SK-N-SH (cell line): Measurements from ENCODE around the gene TRPV5. TPM values are rescaled to one million over a fixed set of nuclear protein-coding genes. Genes with fewer than 3 reads are reported as not detected.

Experiments
- CTCF ChIA-PET: fragments of 300-600, 350-600 bp; formaldehyde crosslinking; extraction: SDS; loops from one replicate; lab custom pipeline; 2021; lab: Yijun Ruan, JAX
- POLR2A ChIA-PET: fragments of 350-600 bp; sonication (Branson Sonifier 250); formaldehyde crosslinking; extraction: SDS; loops from one replicate; lab custom pipeline; 2020; ENCODE audit warnings: antibody characterized with exemption, inconsistent platforms; lab: Yijun Ruan, JAX
- DNase-seq: peaks from one replicate; pipeline ENCODE4 v3.0.0; 2012
- H2AFZ ChIP-seq: fragments of 200-600 bp; sonication (generic); 2 replicates; pipeline ENCODE4 v1.8.1; 2016; ENCODE audit warnings: antibody characterized with exemption, mild to moderate bottlenecking, low read depth
- H3F3A ChIP-seq: fragments of 200-600 bp; sonication (generic); replicated peaks from 2 replicates; pipeline ENCODE3; 2016; ENCODE audit warnings: antibody characterized with exemption, mild to moderate bottlenecking; ENCODE audit not compliant: insufficient read depth
- H3K27ac ChIP-seq, 2 experiments: fragments of 200-500 bp in 1 of 2; fragments of 200-600 bp in 1 of 2; sonication (Bioruptor generic) in 1 of 2; sonication (generic), shearing (Covaris generic) in 1 of 2; 2 replicates each; pipeline versions ENCODE4 v1.5.1 to v1.6.1; 2014 to 2016; ENCODE audit warnings: low read depth in 2 of 2, inconsistent platforms in 1 of 2, low read length in 1 of 2, mild to moderate bottlenecking in 1 of 2, mixed read lengths in 1 of 2
- H3K27me3 ChIP-seq: fragments of 200-600 bp; sonication (generic), shearing (Covaris generic); 2 replicates; pipeline ENCODE4 v1.6.1; 2016; ENCODE audit warnings: mixed run types; ENCODE audit not compliant: insufficient read depth
- H3K36me3 ChIP-seq, 2 experiments: fragments of 200-500 bp in 1 of 2; fragments of 200-600 bp in 1 of 2; sonication (Bioruptor generic) in 1 of 2; sonication (generic) in 1 of 2; replicated peaks in 1 of 2; 2 replicates each; pipeline versions ENCODE3 to v1.5.1; 2014 to 2016; ENCODE audit warnings: low read length in 1 of 2, mild to moderate bottlenecking in 1 of 2; ENCODE audit not compliant: insufficient read depth in 2 of 2, control insufficient read depth in 1 of 2
- H3K4me1 ChIP-seq, 2 experiments: fragments of 200-500 bp in 1 of 2; fragments of 200-600 bp in 1 of 2; sonication (Bioruptor generic) in 1 of 2; sonication (generic), shearing (Covaris generic) in 1 of 2; 2 replicates each; pipeline versions ENCODE4 v1.5.1 to v1.6.1; 2014 to 2016; ENCODE audit warnings: low read depth in 1 of 2, low read length in 1 of 2, mixed run types in 1 of 2; ENCODE audit not compliant: insufficient read depth in 2 of 2, control insufficient read depth in 1 of 2
- H3K4me2 ChIP-seq: fragments of 200-600 bp; sonication (generic), shearing (Covaris generic); 2 replicates; pipeline ENCODE4 v1.6.1; 2017; ENCODE audit warnings: mixed run types
- H3K4me3 ChIP-seq, 2 experiments: fragments of 200-500 bp in 1 of 2; fragments of 200-600 bp in 1 of 2; sonication (Bioruptor generic) in 1 of 2; sonication (generic), shearing (Covaris generic) in 1 of 2; 2 replicates each; pipeline versions ENCODE4 v1.5.1 to v1.8.1; 2014 to 2016; ENCODE audit warnings: low read depth in 2 of 2, inconsistent platforms in 1 of 2, low read length in 1 of 2, mild to moderate bottlenecking in 1 of 2, mixed read lengths in 1 of 2, moderate library complexity in 1 of 2
- H3K79me2 ChIP-seq: fragments of 200-600 bp; sonication (generic); 2 replicates; pipeline ENCODE4 v1.8.1; 2017; ENCODE audit warnings: mild to moderate bottlenecking; ENCODE audit not compliant: insufficient read depth
- H3K9ac ChIP-seq: fragments of 200-600 bp; sonication (generic); 2 replicates; pipeline ENCODE4 v1.6.1; 2017; ENCODE audit warnings: mixed run types
- H3K9me2 ChIP-seq: fragments of 200-600 bp; sonication (generic); 2 replicates; pipeline ENCODE4 v1.6.1; 2017; ENCODE audit warnings: mixed run types
- H3K9me3 ChIP-seq: fragments of 200-600 bp; sonication (generic); 2 replicates; pipeline ENCODE4 v1.6.1; 2017; ENCODE audit warnings: mixed run types, mild to moderate bottlenecking, moderate library complexity
- H4K20me1 ChIP-seq: fragments of 200-600 bp; sonication (generic); 2 replicates; pipeline ENCODE4 v1.6.1; 2017; ENCODE audit warnings: mild to moderate bottlenecking, mixed run types; ENCODE audit not compliant: insufficient read depth
- CHD2 ChIP-seq: fragments of 150-350 bp; IDR thresholded peaks from 2 replicates; pipeline ENCODE4 v1.6.1; 2018; ENCODE audit warnings: low read length; ENCODE audit not compliant: partially characterized antibody
- ELF1 ChIP-seq: IDR thresholded peaks from 2 replicates; pipeline ENCODE4 v1.4.0; 2012
- EP300 ChIP-seq, 2 experiments: IDR thresholded peaks; 2 replicates each; pipeline versions ENCODE4 v1.4.0 to v1.6.1; 2012; ENCODE audit warnings: borderline replicate concordance in 1 of 2, low read depth in 1 of 2, low read length in 1 of 2
- FOSL2 ChIP-seq: IDR thresholded peaks from 2 replicates; pipeline ENCODE4 v1.4.0; 2012; ENCODE audit warnings: low read depth, mild to moderate bottlenecking, moderate library complexity, borderline replicate concordance
- FOXJ3 ChIP-seq: sonication (generic); formaldehyde crosslinking; IDR thresholded peaks from 2 replicates; pipeline ENCODE4 v1.5.1; 2020; ENCODE audit warnings: mild to moderate bottlenecking, missing genetic modification reagents
- FOXM1 ChIP-seq: IDR thresholded peaks from 2 replicates; pipeline ENCODE4 v1.4.0; 2012; ENCODE audit warnings: low read depth, mild to moderate bottlenecking
- GABPA ChIP-seq: IDR thresholded peaks from 2 replicates; pipeline ENCODE4 v1.4.0; 2012; ENCODE audit warnings: low read depth, mild to moderate bottlenecking
- MXI1 ChIP-seq: IDR thresholded peaks from 2 replicates; pipeline ENCODE4 v1.6.1; 2012; ENCODE audit warnings: mild to moderate bottlenecking, low read depth, low read length, improper control_type of control experiment
- NRF1 ChIP-seq: IDR thresholded peaks from 2 replicates; pipeline ENCODE4 v1.6.1; 2012; ENCODE audit warnings: low read depth, mild to moderate bottlenecking, low read length
- PBX3 ChIP-seq: IDR thresholded peaks from 2 replicates; pipeline ENCODE4; 2012
- RAD21 ChIP-seq: IDR thresholded peaks from 2 replicates; pipeline ENCODE4 v1.6.1; 2012; ENCODE audit warnings: mild to moderate bottlenecking, low read length
- RXRA ChIP-seq: IDR thresholded peaks from 2 replicates; pipeline ENCODE4 v1.4.0; 2012; ENCODE audit warnings: low read depth, mild to moderate bottlenecking, borderline replicate concordance
- SIN3A ChIP-seq: IDR thresholded peaks from 2 replicates; pipeline ENCODE4 v1.6.1; 2012; ENCODE audit warnings: low read depth, mild to moderate bottlenecking, low read length, moderate library complexity, borderline replicate concordance
- TEAD4 ChIP-seq: IDR thresholded peaks from 2 replicates; pipeline ENCODE4 v1.4.0; 2012; ENCODE audit warnings: mild to moderate bottlenecking, borderline replicate concordance; ENCODE audit not compliant: insufficient read depth
- YY1 ChIP-seq: IDR thresholded peaks from 2 replicates; pipeline ENCODE4 v1.4.0; 2012; ENCODE audit warnings: low read depth, mild to moderate bottlenecking
- WGBS: methylation state at CpG from one replicate; pipeline ENCODE4 v1.1.6; 2017; ENCODE audit warnings: low lambda C conversion rate; 5-methylcytosine and 5-hydroxymethylcytosine counted together
- polyA plus RNA-seq, 3 experiments: library from polyadenylated mRNA; depleted of rRNA; stranded (reverse); fragments of >200 nt; gene quantifications; 2 replicates each; pipeline ENCODE4 v1.2.3, GENCODE V29; 2012
- TF ChIP-seq, protein P1 (sequence below): fragments of 200-600 bp; sonication (generic); IDR thresholded peaks from 2 replicates; pipeline ENCODE4 v1.6.1; 2017; ENCODE audit warnings: antibody characterized with exemption, mild to moderate bottlenecking, moderate library complexity
- TF ChIP-seq, protein P2 (sequence below): IDR thresholded peaks from 2 replicates; pipeline ENCODE4 v1.6.1; 2012; ENCODE audit warnings: mild to moderate bottlenecking, low read depth, low read length, moderate library complexity
- TF ChIP-seq, protein P3 (sequence below): IDR thresholded peaks from 2 replicates; pipeline ENCODE4 v1.4.0; 2012; ENCODE audit warnings: low read depth, borderline replicate concordance

The TRPV5 gene
- polyA plus RNA-seq, 1 of the 3 experiments (the other 2 are of a cell fraction), result not detected

GRCh38 chr7:142917447-142917846, 16.1 kb downstream of the TRPV5 start:
- Histone ChIP-seq H3K79me2 (no peaks in the 10 kb centered on the region), H3K4me2 (no peak overlapping the region), H3K9me3 (no peaks in the 10 kb centered on the region), H3K4me1 (no peaks in the 10 kb centered on the region), H3K9ac (no peak overlapping the region), H4K20me1 (no peaks in the 10 kb centered on the region), H3K27ac (no peak overlapping the region), H3K9me2 (no peaks in the 10 kb centered on the region), H2AFZ (no peak overlapping the region; the same call in 1 of the 2 replicates), H3F3A (no peaks in the 10 kb centered on the region), H3K36me3 (no peaks in the 10 kb centered on the region), H3K4me3 (no peak overlapping the region), H3K27me3 (peaks cover 8% of the 10 kb centered on the region; the same call in 1 of the 2 replicates)
- 2% methylated on average over 3 of the region's 3 CpGs for WGBS
- no peak for TF ChIP-seq SIN3A
- TF ChIP-seq RAD21, result no peak
- TF ChIP-seq PBX3, result no peak
- TF ChIP-seq, protein P1, sequence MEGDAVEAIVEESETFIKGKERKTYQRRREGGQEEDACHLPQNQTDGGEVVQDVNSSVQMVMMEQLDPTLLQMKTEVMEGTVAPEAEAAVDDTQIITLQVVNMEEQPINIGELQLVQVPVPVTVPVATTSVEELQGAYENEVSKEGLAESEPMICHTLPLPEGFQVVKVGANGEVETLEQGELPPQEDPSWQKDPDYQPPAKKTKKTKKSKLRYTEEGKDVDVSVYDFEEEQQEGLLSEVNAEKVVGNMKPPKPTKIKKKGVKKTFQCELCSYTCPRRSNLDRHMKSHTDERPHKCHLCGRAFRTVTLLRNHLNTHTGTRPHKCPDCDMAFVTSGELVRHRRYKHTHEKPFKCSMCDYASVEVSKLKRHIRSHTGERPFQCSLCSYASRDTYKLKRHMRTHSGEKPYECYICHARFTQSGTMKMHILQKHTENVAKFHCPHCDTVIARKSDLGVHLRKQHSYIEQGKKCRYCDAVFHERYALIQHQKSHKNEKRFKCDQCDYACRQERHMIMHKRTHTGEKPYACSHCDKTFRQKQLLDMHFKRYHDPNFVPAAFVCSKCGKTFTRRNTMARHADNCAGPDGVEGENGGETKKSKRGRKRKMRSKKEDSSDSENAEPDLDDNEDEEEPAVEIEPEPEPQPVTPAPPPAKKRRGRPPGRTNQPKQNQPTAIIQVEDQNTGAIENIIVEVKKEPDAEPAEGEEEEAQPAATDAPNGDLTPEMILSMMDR, result no peak
- no peak for TF ChIP-seq NRF1
- no peak for TF ChIP-seq MXI1
- no peak for TF ChIP-seq YY1
- no peak for TF ChIP-seq FOXM1
- no peak for TF ChIP-seq FOXJ3 (CRISPR knock-in tag)
- no peak for DNase-seq
- ChIA-PET POLR2A (no interaction called here), CTCF (no interaction called here)

GRCh38 chr7:142916508-142916907, 17.0 kb downstream of the TRPV5 start:
- 8% methylated on average over 2 of the region's 2 CpGs for WGBS
- no peak for DNase-seq
- ChIA-PET POLR2A (no interaction called here), CTCF (interaction anchor here (0.6 to 2.0 kb wide), 4 partner anchors 10 to 323 kb away, joined by 3 to 6 read pairs (median 4); no protein-coding TSS in a partner anchor)
- H2AFZ ChIP-seq, result no peak overlapping the region
- H4K20me1 ChIP-seq, result no peaks in the 10 kb centered on the region
- no peak overlapping the region for H3K9ac ChIP-seq
- no peak overlapping the region for H3K4me2 ChIP-seq
- H3K27ac ChIP-seq, result no peak overlapping the region
- H3K27me3 ChIP-seq, result peaks cover 12% of the 10 kb centered on the region; the same call in 1 of the 2 replicates
- H3K36me3 ChIP-seq, result no peaks in the 10 kb centered on the region
- no peaks in the 10 kb centered on the region for H3K9me3 ChIP-seq
- no peaks in the 10 kb centered on the region for H3K79me2 ChIP-seq
- H3K4me1 ChIP-seq, result no peaks in the 10 kb centered on the region
- no peak overlapping the region for H3K4me3 ChIP-seq
- H3K9me2 ChIP-seq, result no peaks in the 10 kb centered on the region
- H3F3A ChIP-seq, result no peaks in the 10 kb centered on the region
- TF ChIP-seq TEAD4 (no peak), CHD2 (no peak), EP300 (IDR thresholded peaks at IDR 0.05; ENCODE audit: borderline replicate concordance in 1 of 2, low read depth in 1 of 2, low read length in 1 of 2) (no peak), FOSL2 (no peak), GABPA (no peak), ELF1 (no peak), NRF1 (no peak), RAD21 (no peak), PBX3 (no peak), RXRA (no peak)
- TF ChIP-seq, protein P2, sequence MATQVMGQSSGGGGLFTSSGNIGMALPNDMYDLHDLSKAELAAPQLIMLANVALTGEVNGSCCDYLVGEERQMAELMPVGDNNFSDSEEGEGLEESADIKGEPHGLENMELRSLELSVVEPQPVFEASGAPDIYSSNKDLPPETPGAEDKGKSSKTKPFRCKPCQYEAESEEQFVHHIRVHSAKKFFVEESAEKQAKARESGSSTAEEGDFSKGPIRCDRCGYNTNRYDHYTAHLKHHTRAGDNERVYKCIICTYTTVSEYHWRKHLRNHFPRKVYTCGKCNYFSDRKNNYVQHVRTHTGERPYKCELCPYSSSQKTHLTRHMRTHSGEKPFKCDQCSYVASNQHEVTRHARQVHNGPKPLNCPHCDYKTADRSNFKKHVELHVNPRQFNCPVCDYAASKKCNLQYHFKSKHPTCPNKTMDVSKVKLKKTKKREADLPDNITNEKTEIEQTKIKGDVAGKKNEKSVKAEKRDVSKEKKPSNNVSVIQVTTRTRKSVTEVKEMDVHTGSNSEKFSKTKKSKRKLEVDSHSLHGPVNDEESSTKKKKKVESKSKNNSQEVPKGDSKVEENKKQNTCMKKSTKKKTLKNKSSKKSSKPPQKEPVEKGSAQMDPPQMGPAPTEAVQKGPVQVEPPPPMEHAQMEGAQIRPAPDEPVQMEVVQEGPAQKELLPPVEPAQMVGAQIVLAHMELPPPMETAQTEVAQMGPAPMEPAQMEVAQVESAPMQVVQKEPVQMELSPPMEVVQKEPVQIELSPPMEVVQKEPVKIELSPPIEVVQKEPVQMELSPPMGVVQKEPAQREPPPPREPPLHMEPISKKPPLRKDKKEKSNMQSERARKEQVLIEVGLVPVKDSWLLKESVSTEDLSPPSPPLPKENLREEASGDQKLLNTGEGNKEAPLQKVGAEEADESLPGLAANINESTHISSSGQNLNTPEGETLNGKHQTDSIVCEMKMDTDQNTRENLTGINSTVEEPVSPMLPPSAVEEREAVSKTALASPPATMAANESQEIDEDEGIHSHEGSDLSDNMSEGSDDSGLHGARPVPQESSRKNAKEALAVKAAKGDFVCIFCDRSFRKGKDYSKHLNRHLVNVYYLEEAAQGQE, result no peak
- TF ChIP-seq, protein P3, sequence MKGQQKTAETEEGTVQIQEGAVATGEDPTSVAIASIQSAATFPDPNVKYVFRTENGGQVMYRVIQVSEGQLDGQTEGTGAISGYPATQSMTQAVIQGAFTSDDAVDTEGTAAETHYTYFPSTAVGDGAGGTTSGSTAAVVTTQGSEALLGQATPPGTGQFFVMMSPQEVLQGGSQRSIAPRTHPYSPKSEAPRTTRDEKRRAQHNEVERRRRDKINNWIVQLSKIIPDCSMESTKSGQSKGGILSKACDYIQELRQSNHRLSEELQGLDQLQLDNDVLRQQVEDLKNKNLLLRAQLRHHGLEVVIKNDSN, result no peak
